ENCODE data around the gene SEC16A.

Gene SEC16A

DNA sequence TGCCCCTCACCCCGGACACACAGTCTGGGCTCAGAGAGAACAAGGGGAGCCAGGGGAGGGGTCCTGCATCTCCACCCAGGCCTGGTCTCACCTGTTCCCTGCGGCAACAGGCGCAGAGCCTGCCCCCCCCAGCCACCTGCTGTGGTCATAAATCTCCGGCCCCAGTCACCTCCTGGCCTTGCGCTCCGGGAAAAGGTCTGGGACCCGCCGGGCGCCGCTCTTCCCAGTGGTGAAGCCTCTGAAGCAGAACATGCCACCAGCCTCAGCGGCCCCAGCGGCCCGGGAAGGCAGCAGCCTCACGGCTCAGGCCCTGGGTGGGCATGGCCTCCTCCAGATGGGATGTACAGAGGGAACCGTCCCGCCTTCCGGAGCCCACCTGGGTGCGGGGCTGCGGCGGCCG is 42.4 kb upstream of the SEC16A start:
- H3K4me1 ChIP-seq (ENCODE audit: insufficient read depth, low read length): peaks cover 24% of the 10 kb centered on the region
- H3K36me3 ChIP-seq (ENCODE audit: insufficient read depth, low read length): peaks cover 28% of the 10 kb centered on the region
- no peak overlapping the region for H2AFZ ChIP-seq (ENCODE audit: low read depth, low read length)

DNA sequence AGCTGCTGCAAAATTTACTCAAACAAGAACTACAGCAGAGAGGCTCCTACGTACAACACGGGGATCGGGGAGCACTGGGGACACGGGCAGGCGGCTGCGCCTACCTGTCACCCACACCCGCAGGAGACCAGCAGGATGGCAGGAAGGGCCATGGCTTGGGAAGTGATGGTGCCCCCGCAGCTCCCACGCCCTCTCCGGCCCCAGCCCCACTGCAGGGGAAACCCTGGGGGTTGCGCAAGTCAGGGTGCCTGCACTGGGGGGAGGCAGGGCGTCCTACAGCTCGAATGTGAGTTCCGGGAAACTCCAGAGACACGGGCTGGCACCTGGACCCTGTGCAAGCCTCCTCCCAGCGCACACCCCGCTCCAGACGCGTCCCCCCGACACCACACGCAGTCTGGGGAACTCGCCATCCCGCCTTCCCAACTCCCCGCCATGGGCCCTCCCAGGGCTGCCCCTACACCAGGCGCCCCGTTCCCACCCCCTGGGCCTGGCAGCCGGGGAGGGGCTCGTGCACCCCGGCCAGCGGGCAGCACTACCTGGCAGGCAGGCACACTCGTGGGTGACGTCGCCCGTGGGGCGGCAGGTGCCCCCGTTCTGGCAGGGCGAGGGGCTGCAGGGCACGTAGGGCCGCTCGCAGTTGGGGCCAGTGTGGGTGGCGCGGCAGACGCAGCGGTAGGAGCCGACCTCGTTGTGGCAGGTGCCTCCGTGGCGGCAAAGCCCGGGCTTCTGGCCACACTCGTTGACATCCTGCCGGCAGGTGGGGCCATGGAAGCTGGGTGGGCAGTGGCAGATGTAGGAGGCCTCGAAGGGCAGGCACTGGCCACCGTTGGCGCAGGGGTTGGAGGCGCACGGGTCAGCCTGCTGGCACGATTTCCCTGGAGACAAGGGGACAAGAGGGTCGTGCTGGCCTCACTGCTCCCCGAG is 39.7 kb upstream of the SEC16A start:
- Histone ChIP-seq H2AFZ (ENCODE audit: low read depth, low read length) (no peak overlapping the region), H3K4me3 (ENCODE audit: low read length) (no peak overlapping the region), H3K9me3 (ENCODE audit: low read length) (no peaks in the 10 kb centered on the region), H3K36me3 (ENCODE audit: insufficient read depth, low read length) (peaks cover 49% of the 10 kb centered on the region), H3K4me1 (ENCODE audit: insufficient read depth, low read length) (peaks cover 17% of the 10 kb centered on the region), H3K27me3 (ENCODE audit: insufficient read depth, low read length) (no peaks in the 10 kb centered on the region)

More for the DNA sequence above, 42.4 kb upstream of the SEC16A start:
- H3K4me3 ChIP-seq (ENCODE audit: low read length): no peak overlapping the region
- H3K9me3 ChIP-seq (ENCODE audit: low read length): no peaks in the 10 kb centered on the region
- H3K27me3 ChIP-seq (ENCODE audit: insufficient read depth, low read length): no peaks in the 10 kb centered on the region

- Histone ChIP-seq H2AFZ (ENCODE audit: low read depth, low read length) (no peak overlapping the region), H3K4me3 (ENCODE audit: low read length) (no peak overlapping the region), H3K27me3 (ENCODE audit: insufficient read depth, low read length) (no peaks in the 10 kb centered on the region), H3K36me3 (ENCODE audit: insufficient read depth, low read length) (peaks cover 56% of the 10 kb centered on the region), H3K4me1 (ENCODE audit: insufficient read depth, low read length) (peaks cover 12% of the 10 kb centered on the region), H3K9me3 (ENCODE audit: low read length) (no peaks in the 10 kb centered on the region)
Observed at GRCh38 chr9:136521537-136521936, 38.7 kb upstream of the SEC16A start.

DNA sequence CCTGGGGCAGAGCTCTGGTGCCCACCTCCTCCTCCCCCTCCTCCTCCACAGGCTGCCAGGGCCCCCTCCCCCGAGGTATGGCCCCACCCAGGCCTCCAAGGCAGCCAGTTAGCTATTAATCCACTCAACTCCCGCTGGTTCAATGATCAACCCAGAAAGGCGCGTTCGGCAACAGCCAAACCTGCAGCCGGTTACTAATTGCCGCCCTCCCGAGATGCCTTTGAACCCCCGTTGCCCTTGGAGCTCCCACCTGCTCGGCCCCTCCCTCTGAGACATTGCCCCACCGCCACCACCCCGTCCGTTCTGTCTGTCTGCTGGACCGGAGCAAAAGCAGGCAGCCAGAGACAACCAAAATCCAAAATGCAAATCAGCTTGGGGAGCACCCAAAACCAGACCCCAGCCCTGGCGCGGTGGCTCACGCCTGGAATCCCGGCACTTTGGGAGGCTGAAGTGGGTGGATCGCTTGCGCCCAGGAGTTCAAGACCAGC is 37.3 kb upstream of the SEC16A start:
- no peaks in the 10 kb centered on the region for H3K9me3 ChIP-seq (ENCODE audit: low read length)
- no peak overlapping the region for H2AFZ ChIP-seq (ENCODE audit: low read depth, low read length)
- H3K4me1 ChIP-seq (ENCODE audit: insufficient read depth, low read length): peaks cover 6% of the 10 kb centered on the region
- peaks cover 70% of the 10 kb centered on the region for H3K36me3 ChIP-seq (ENCODE audit: insufficient read depth, low read length)
- H3K4me3 ChIP-seq (ENCODE audit: low read length): no peak overlapping the region
- H3K27me3 ChIP-seq (ENCODE audit: insufficient read depth, low read length): no peaks in the 10 kb centered on the region

- peaks cover 77% of the 10 kb centered on the region for H3K36me3 ChIP-seq (ENCODE audit: insufficient read depth, low read length)
- no peaks in the 10 kb centered on the region for H3K27me3 ChIP-seq (ENCODE audit: insufficient read depth, low read length)
- H3K4me1 ChIP-seq (ENCODE audit: insufficient read depth, low read length): peaks cover 6% of the 10 kb centered on the region
- H3K4me3 ChIP-seq (ENCODE audit: low read length): no peak overlapping the region
- no peaks in the 10 kb centered on the region for H3K9me3 ChIP-seq (ENCODE audit: low read length)
- H2AFZ ChIP-seq (ENCODE audit: low read depth, low read length): no peak overlapping the region
Observed at GRCh38 chr9:136519263-136520052, 36.6 kb upstream of the SEC16A start.

DNA sequence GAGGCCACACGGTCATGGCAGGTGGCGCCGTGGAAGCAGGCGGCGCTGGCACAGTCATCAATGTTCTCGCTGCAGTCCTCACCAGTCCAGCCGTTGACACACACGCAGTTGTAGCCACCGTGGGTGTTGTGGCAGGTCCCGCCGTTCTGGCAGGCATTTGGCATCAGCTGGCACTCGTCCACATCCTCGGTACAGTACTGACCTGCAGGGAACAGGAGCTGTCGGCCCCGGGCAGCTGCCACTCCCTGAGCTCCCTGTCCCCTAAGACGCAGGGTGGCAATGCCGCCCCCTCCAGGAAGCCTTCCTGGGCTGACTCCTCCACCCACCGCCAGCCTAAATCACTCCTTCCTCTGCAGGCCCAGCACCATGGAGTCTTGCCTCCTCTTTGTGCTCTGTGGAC is 35.8 kb upstream of the SEC16A start:
- Histone ChIP-seq H2AFZ (ENCODE audit: low read depth, low read length) (no peak overlapping the region), H3K36me3 (ENCODE audit: insufficient read depth, low read length) (peaks cover 81% of the 10 kb centered on the region), H3K4me1 (ENCODE audit: insufficient read depth, low read length) (peaks cover 6% of the 10 kb centered on the region), H3K4me3 (ENCODE audit: low read length) (no peak overlapping the region), H3K9me3 (ENCODE audit: low read length) (no peaks in the 10 kb centered on the region), H3K27me3 (ENCODE audit: insufficient read depth, low read length) (no peaks in the 10 kb centered on the region)

GRCh38 chr9:136517950-136518349 is 35.1 kb upstream of the SEC16A start:
- no peaks in the 10 kb centered on the region for H3K27me3 ChIP-seq (ENCODE audit: insufficient read depth, low read length)
- H2AFZ ChIP-seq (ENCODE audit: low read depth, low read length): no peak overlapping the region
- no peaks in the 10 kb centered on the region for H3K9me3 ChIP-seq (ENCODE audit: low read length)
- H3K36me3 ChIP-seq (ENCODE audit: insufficient read depth, low read length): peaks cover 80% of the 10 kb centered on the region
- H3K4me1 ChIP-seq (ENCODE audit: insufficient read depth, low read length): peaks cover 6% of the 10 kb centered on the region
- H3K4me3 ChIP-seq (ENCODE audit: low read length): no peak overlapping the region

- Histone ChIP-seq H3K4me3 (ENCODE audit: low read length) (no peak overlapping the region), H2AFZ (ENCODE audit: low read depth, low read length) (no peak overlapping the region), H3K27me3 (ENCODE audit: insufficient read depth, low read length) (no peaks in the 10 kb centered on the region), H3K36me3 (ENCODE audit: insufficient read depth, low read length) (peaks cover 78% of the 10 kb centered on the region), H3K4me1 (ENCODE audit: insufficient read depth, low read length) (peaks cover 6% of the 10 kb centered on the region), H3K9me3 (ENCODE audit: low read length) (no peaks in the 10 kb centered on the region)
Observed at GRCh38 chr9:136517012-136517743, 34.3 kb upstream of the SEC16A start.

DNA sequence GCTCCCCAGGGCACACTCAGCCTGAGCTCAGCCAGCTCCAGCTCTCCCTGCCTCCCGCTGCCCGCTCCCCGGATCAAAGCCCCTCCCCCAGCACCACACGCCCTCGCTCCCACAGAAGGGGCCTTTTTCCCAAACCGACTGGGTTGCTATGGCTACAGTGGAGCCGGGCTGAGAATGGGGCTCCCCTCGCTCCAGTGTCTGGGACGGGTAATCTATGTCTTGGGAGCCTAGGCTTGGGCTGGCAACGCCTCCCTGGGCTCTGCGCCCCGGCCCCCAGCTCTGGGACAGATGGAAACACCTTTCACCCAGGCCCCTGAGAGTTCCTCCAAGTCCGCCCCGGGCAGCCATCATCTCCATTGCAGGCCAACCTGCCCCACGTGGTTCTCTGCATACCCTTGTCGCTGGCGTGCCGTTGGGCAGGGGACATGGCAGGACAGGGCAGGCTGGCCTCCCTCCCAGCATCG is 33.4 kb upstream of the SEC16A start:
- Histone ChIP-seq H3K27me3 (ENCODE audit: insufficient read depth, low read length) (no peaks in the 10 kb centered on the region), H2AFZ (ENCODE audit: low read depth, low read length) (no peak overlapping the region), H3K36me3 (ENCODE audit: insufficient read depth, low read length) (peaks cover 82% of the 10 kb centered on the region), H3K4me3 (ENCODE audit: low read length) (no peak overlapping the region), H3K4me1 (ENCODE audit: insufficient read depth, low read length) (peaks cover 6% of the 10 kb centered on the region), H3K9me3 (ENCODE audit: low read length) (no peaks in the 10 kb centered on the region)

GRCh38 chr9:136515276-136515675 is 32.4 kb upstream of the SEC16A start:
- H2AFZ ChIP-seq (ENCODE audit: low read depth, low read length): no peak overlapping the region
- no peaks in the 10 kb centered on the region for H3K9me3 ChIP-seq (ENCODE audit: low read length)
- no peaks in the 10 kb centered on the region for H3K27me3 ChIP-seq (ENCODE audit: insufficient read depth, low read length)
- H3K4me3 ChIP-seq (ENCODE audit: low read length): no peak overlapping the region
- H3K4me1 ChIP-seq (ENCODE audit: insufficient read depth, low read length): peaks cover 6% of the 10 kb centered on the region
- peaks cover 85% of the 10 kb centered on the region for H3K36me3 ChIP-seq (ENCODE audit: insufficient read depth, low read length)

- H2AFZ ChIP-seq (ENCODE audit: low read depth, low read length): no peak overlapping the region
- H3K36me3 ChIP-seq (ENCODE audit: insufficient read depth, low read length): peaks cover 91% of the 10 kb centered on the region
- peaks cover 6% of the 10 kb centered on the region for H3K4me1 ChIP-seq (ENCODE audit: insufficient read depth, low read length)
Observed at GRCh38 chr9:136514022-136514714, 31.3 kb upstream of the SEC16A start.

GRCh38 chr9:136513191-136513590 is 30.4 kb upstream of the SEC16A start:
- Histone ChIP-seq H3K36me3 (ENCODE audit: insufficient read depth, low read length) (peaks cover 90% of the 10 kb centered on the region), H3K4me1 (ENCODE audit: insufficient read depth, low read length) (peaks cover 6% of the 10 kb centered on the region), H3K4me3 (ENCODE audit: low read length) (no peak overlapping the region), H3K9me3 (ENCODE audit: low read length) (no peaks in the 10 kb centered on the region), H3K27me3 (ENCODE audit: insufficient read depth, low read length) (no peaks in the 10 kb centered on the region), H2AFZ (ENCODE audit: low read depth, low read length) (no peak overlapping the region)

More at GRCh38 chr9:136514022-136514714, 31.3 kb upstream of the SEC16A start:
- no peaks in the 10 kb centered on the region for H3K27me3 ChIP-seq (ENCODE audit: insufficient read depth, low read length)
- no peak overlapping the region for H3K4me3 ChIP-seq (ENCODE audit: low read length)
- H3K9me3 ChIP-seq (ENCODE audit: low read length): no peaks in the 10 kb centered on the region
